HK-2 (cell line): ENCODE data around the gene ORAI2.
"Not testable (repeated sequence)": the region's sequence is repeated elsewhere in the genome, so short reads cannot be mapped to it uniquely, and the experiment has no call there.

Experiments used
- DNase-seq: peaks from one replicate; pipeline ENCODE4 v3.0.0-alpha.2; 2018; ENCODE audit not compliant: unreplicated experiment

ORAI2 gene

GRCh38 chr7:102498321-102498720 lies 64.9 kb downstream of the ORAI2 start:
- DNase-seq: not testable (repeated sequence)

- not testable (repeated sequence) for DNase-seq
Observed at GRCh38 chr7:102503141-102503540, 69.8 kb downstream of the ORAI2 start.

- not testable (repeated sequence) for DNase-seq
Observed at GRCh38 chr7:102505298-102506185, 72.2 kb downstream of the ORAI2 start.
